ENCODE results near the gene ANKRD60. TPM values are rescaled to one million over a fixed set of nuclear protein-coding genes. Genes with fewer than 3 reads are reported as not detected.

ANKRD60 gene
- total RNA-seq, 1 donor from 2014 or later: not detected

Other genes starting within 250 kb of the ANKRD60 start
- 15.8 and 16.6 TPM in 2 replicates for gene RAB22A, start 81.1 kb upstream of the ANKRD60 start, total RNA-seq
- gene VAPB, start 160.6 kb upstream of the ANKRD60 start, total RNA-seq: 29.0 and 33.0 TPM in 2 replicates